PC-3 (cell line): ENCODE results near the gene TOM1L2. TPM values are rescaled to one million over a fixed set of nuclear protein-coding genes. Genes with fewer than 3 reads are reported as not detected.

ENCODE experiments used
- ATAC-seq: fragments of 200-7000 bp; cut with Tn5 transposase; 2 replicates; pipeline ENCODE4 v1.9.1; 2020; ENCODE audit warnings: mild to moderate bottlenecking, moderate library complexity
- BruUV-seq: library from RNA; stranded (reverse); fragments of 400-500 nt; replicated peaks from 2 replicates; lab custom pipeline; 2021; lab: Mats Ljungman, UMichigan
- CTCF ChIA-PET: fragments of 300-600 bp; sonication (Branson Sonifier 250); formaldehyde crosslinking; loops from one replicate; lab custom pipeline; 2022; ENCODE audit warnings: antibody characterized with exemption; lab: Charles Lee
- POLR2A ChIA-PET: fragments of 300-600 bp; sonication (Branson Sonifier 250); formaldehyde crosslinking; loops from one replicate; lab custom pipeline; 2022; ENCODE audit warnings: antibody characterized with exemption; ENCODE audit not compliant: unreplicated experiment; lab: Charles Lee
- DNase-seq: peaks from one replicate; pipeline ENCODE4 v3.0.0-alpha.2; 2015
- H2AFZ ChIP-seq: fragments of 300-600 bp; sonication (generic); 2 replicates; pipeline ENCODE4 v1.6.0; 2016; ENCODE audit warnings: antibody characterized with exemption, low read length
- H3F3A ChIP-seq: fragments of 300-600 bp; sonication (generic); one replicate; pipeline ENCODE4 v1.6.0; 2017; ENCODE audit warnings: antibody characterized with exemption, low read length, control low read depth, mild to moderate bottlenecking; ENCODE audit not compliant: unreplicated experiment
- H3K27ac ChIP-seq: fragments of 300-600 bp; sonication (generic); 2 replicates; pipeline ENCODE4 v1.5.1; 2016; ENCODE audit warnings: mild to moderate bottlenecking, low read length
- H3K27me3 ChIP-seq: fragments of 300-600 bp; sonication (generic); 2 replicates; pipeline ENCODE4 v1.6.1; 2016; ENCODE audit warnings: low read length, mixed read lengths
- H3K36me3 ChIP-seq: fragments of 300-600 bp; sonication (generic); 2 replicates; pipeline ENCODE4 v1.6.1; 2016; ENCODE audit warnings: low read depth, mixed run types, low read length, mixed read lengths
- H3K4me1 ChIP-seq: fragments of 300-600 bp; sonication (generic); 2 replicates; pipeline ENCODE4 v1.5.1; 2016; ENCODE audit warnings: low read length; ENCODE audit not compliant: insufficient read depth
- H3K4me2 ChIP-seq: fragments of 300-600 bp; sonication (generic); 2 replicates; pipeline ENCODE4 v1.6.0; 2016; ENCODE audit warnings: low read length
- H3K4me3 ChIP-seq: fragments of 300-600 bp; sonication (generic); 2 replicates; pipeline ENCODE4 v1.5.1; 2016; ENCODE audit warnings: mild to moderate bottlenecking, low read length, mixed read lengths
- H3K79me2 ChIP-seq: fragments of 300-600 bp; sonication (generic); 2 replicates; pipeline ENCODE4 v1.6.1; 2017; ENCODE audit warnings: low read length, mixed read lengths
- H3K9ac ChIP-seq: fragments of 300-600 bp; sonication (generic); 2 replicates; pipeline ENCODE4 v1.6.0; 2016; ENCODE audit warnings: mild to moderate bottlenecking, low read length
- H3K9me2 ChIP-seq: fragments of 300-600 bp; sonication (generic); replicated peaks from 2 replicates; pipeline ENCODE4 v1.6.1; 2016; ENCODE audit warnings: mixed run types, low read length, mixed read lengths
- H3K9me3 ChIP-seq: fragments of 300-600 bp; sonication (generic); 2 replicates; pipeline ENCODE4 v1.6.1; 2016; ENCODE audit warnings: low read length, mixed read lengths
- H4K20me1 ChIP-seq: fragments of 300-600 bp; sonication (generic); 2 replicates; pipeline ENCODE4 v1.6.1; 2016; ENCODE audit warnings: low read length, mixed read lengths
- CTCF ChIP-seq: fragments of 300-600 bp; sonication (generic); conservative IDR thresholded peaks from 2 replicates; pipeline ENCODE4 v1.5.1; 2017; ENCODE audit warnings: antibody characterized with exemption, low read depth, mild to moderate bottlenecking, low read length
- EZH2 ChIP-seq: fragments of 300-600 bp; sonication (generic); IDR thresholded peaks from one replicate; pipeline ENCODE4 v1.6.1; 2017; ENCODE audit warnings: antibody characterized with exemption, mild to moderate bottlenecking, low read length; ENCODE audit not compliant: unreplicated experiment
- EZH2phosphoT487 ChIP-seq: fragments of 300-600 bp; sonication (generic); IDR thresholded peaks from 2 replicates; pipeline ENCODE4 v1.6.1; 2018; ENCODE audit warnings: mild to moderate bottlenecking, antibody characterized with exemption, low read length, borderline replicate concordance
- intact Hi-C: fragments of 100-400 bp; cut with micrococcal nuclease; formaldehyde crosslinking; loops from 2 replicates; pipeline ENCODE4 v1.9.0; 2023
- total RNA-seq: library from RNA; depleted of rRNA; stranded (reverse); fragments of >200 nt; gene quantifications from 2 replicates; pipeline ENCODE4 v1.2.3, GENCODE V29; 2014

Gene TOM1L2
- total RNA-seq, 1 experiment from 2014 or later, result 53.3 TPM

DNA sequence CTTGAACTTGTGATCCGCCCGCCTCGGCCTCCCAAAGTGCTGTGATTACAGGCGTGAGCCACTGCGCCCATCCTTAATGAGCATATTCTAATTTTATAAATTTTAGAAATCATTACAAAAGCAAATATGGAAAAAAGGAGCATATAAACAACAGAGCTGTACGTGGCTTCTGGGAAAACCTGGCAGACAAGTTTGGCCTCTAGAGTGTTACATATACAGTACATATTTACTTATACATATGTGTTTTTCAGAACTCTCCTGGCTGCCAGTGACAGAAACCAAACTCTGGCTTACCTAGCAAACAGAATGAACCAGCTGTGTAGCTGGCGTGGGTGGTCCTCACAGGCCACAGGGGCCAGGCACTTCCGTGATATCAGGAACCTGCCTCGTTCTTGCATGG lies 10.6 kb upstream of the TOM1L2 start:
- CTCF ChIA-PET, result no interaction called here

GRCh38 chr17:17981330-17981729 lies 9.1 kb upstream of the TOM1L2 start:
- ChIA-PET POLR2A (no interaction called here), CTCF (interaction anchor here (0.7 kb wide), 1 partner anchor 62 kb away, joined by 6 read pairs; no protein-coding TSS in a partner anchor)
- no peaks in the 10 kb centered on the region for H3K79me2 ChIP-seq
- no peak overlapping the region for H3K27ac ChIP-seq
- no peak overlapping the region for H3K9ac ChIP-seq
- no TSS peak for BruUV-seq
- no peaks in the 10 kb centered on the region for H3F3A ChIP-seq
- H3K9me2 ChIP-seq, result no peaks in the 10 kb centered on the region
- no peak overlapping the region for H2AFZ ChIP-seq
- no peaks in the 10 kb centered on the region for H3K9me3 ChIP-seq
- no peaks in the 10 kb centered on the region for H4K20me1 ChIP-seq
- no peak for ATAC-seq
- intact Hi-C loops, result no loop called here
- no peak overlapping the region for H3K4me2 ChIP-seq
- TF ChIP-seq CTCF (no peak), EZH2 (no peak), EZH2phosphoT487 (no peak)
- no peak for DNase-seq
- peaks cover 9% of the 10 kb centered on the region for H3K4me1 ChIP-seq
- no peaks in the 10 kb centered on the region for H3K27me3 ChIP-seq
- no peaks in the 10 kb centered on the region for H3K36me3 ChIP-seq
- no peak overlapping the region for H3K4me3 ChIP-seq

More for the DNA sequence above, 10.6 kb upstream of the TOM1L2 start:
- ATAC-seq, result no peak
- peak; percentile 45 for DNase-seq
- H3K4me1 ChIP-seq, result peaks cover 9% of the 10 kb centered on the region
- TF ChIP-seq EZH2, result no peak
- TF ChIP-seq CTCF, result no peak
- TF ChIP-seq EZH2phosphoT487, result no peak
- H4K20me1 ChIP-seq, result no peaks in the 10 kb centered on the region
- intact Hi-C loops, result no loop called here
- no peak overlapping the region for H3K9ac ChIP-seq
- H3K9me3 ChIP-seq, result no peaks in the 10 kb centered on the region
- no peak overlapping the region for H3K27ac ChIP-seq
- POLR2A ChIA-PET, result no interaction called here
- H3K36me3 ChIP-seq, result no peaks in the 10 kb centered on the region
- no peak overlapping the region for H3K4me2 ChIP-seq
- H3K9me2 ChIP-seq, result no peaks in the 10 kb centered on the region
- H3K79me2 ChIP-seq, result no peaks in the 10 kb centered on the region
- H2AFZ ChIP-seq, result no peak overlapping the region
- H3F3A ChIP-seq, result no peaks in the 10 kb centered on the region
- no TSS peak for BruUV-seq
- H3K27me3 ChIP-seq, result no peaks in the 10 kb centered on the region
- no peak overlapping the region for H3K4me3 ChIP-seq

DNA sequence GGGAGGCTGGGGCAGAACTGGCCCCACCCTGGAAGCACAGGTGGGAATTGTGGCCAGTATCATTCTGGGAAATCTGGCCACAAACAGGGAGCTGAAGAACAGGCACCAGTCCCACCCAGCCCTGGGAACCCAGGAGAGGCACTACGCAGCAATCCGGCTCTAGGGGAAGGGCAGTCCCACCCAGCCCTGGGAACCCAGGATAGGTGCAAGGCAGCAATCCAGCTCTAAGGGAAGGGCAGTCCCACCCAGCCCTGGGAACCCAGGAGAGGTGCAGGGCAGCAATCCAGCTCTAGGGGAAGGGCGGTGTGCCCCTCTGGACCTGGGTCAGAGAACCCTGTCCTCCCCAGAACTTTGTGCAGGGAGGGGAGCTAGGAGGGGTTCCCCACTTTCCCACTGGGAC lies 7.6 kb upstream of the TOM1L2 start:
- Histone ChIP-seq H3K4me2 (no peak overlapping the region), H4K20me1 (no peaks in the 10 kb centered on the region), H3K9me2 (no peaks in the 10 kb centered on the region), H2AFZ (no peak overlapping the region), H3K36me3 (no peaks in the 10 kb centered on the region), H3K79me2 (no peaks in the 10 kb centered on the region), H3K4me1 (peaks cover 9% of the 10 kb centered on the region), H3K27me3 (no peaks in the 10 kb centered on the region), H3F3A (no peaks in the 10 kb centered on the region), H3K27ac (no peak overlapping the region), H3K9me3 (no peaks in the 10 kb centered on the region), H3K4me3 (no peak overlapping the region), H3K9ac (no peak overlapping the region)
- CTCF ChIA-PET, result interaction anchor here (0.6 kb wide), 1 partner anchor 66 kb away, joined by 5 read pairs; no protein-coding TSS in a partner anchor
- no TSS peak for BruUV-seq
- intact Hi-C loops, result no loop called here
- POLR2A ChIA-PET, result interaction anchor here (0.5 kb wide), 1 partner anchor 11 kb away, joined by 6 read pairs; no protein-coding TSS in a partner anchor
- DNase-seq (no peak), ATAC-seq (no peak)
- TF ChIP-seq EZH2, result no peak
- no peak for TF ChIP-seq CTCF
- TF ChIP-seq EZH2phosphoT487, result no peak
